ENCODE data around the gene EVL.

- no peak for TF ChIP-seq POLR2AphosphoS5 (IDR thresholded peaks at IDR 0.05; ENCODE audit: low read depth)
- no peak for TF ChIP-seq CTCF (IDR thresholded peaks at IDR 0.05; ENCODE audit: insufficient read depth, low read length)
Measured at GRCh38 chr14:100082723-100083122, 17.5 kb downstream of the EVL start.

Data from HL-60 (cell line).